GM21825 (cell line): ENCODE data around the gene FAM228B.
A peak's percentile ranks its signal among the peaks of the same experiment; 100 is the strongest.
"Not testable (repeated sequence)": the region's sequence is repeated elsewhere in the genome, so short reads cannot be mapped to it uniquely, and the experiment has no call there.

Source experiments
- ATAC-seq: cut with Tn5 transposase; IDR thresholded peaks from one replicate; pipeline ENCODE4 v1.9.1; 2021; ENCODE audit warnings: mild to moderate bottlenecking, moderate library complexity; ENCODE audit not compliant: unreplicated experiment

The FAM228B gene

DNA sequence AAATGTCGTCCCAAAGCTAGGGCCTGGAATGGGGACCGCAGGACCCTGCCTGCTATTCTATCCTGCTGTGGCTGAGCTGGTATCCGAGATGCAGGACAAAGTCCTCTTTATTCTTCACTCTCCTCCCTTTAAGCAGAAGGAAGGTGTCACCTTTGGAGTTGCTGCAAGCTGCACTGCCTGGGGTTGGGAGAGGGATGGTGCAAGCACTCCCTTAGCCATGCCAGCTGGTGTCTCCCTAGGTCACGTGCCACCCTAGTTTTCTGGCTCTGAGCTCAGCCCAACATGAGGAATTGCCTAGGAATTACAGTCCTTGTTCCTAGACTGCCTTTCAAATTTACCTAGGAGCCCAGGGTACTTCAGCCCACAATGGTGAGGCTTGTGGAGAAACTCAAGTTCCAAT, 30.2 kb downstream of the FAM228B start:
- no peak for ATAC-seq

- no peak for ATAC-seq
Measured at GRCh38 chr2:24158131-24158530, 34.9 kb downstream of the FAM228B start.

DNA sequence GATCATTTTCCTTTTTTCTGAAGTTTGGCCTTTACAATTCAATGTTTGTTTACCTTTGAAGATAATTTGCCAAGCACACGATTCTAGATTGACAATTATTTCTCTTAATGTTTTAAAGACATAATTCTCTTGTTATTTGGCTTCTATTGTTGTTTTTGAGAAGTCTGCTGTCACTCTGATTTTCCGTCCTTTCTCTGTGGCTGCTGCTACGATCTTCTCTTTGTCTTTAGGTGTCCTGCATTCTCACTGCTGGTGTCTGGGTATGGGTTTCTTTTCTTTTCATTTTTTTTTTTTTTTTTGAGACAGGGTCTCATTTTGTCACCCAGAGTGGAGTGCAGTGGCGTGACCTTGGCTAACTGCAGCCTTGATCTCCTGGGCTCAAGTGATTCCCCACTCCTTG, 36.4 kb downstream of the FAM228B start:
- no peak for ATAC-seq

- ATAC-seq, result no peak
Measured at GRCh38 chr2:24160761-24161160, 37.5 kb downstream of the FAM228B start.

DNA sequence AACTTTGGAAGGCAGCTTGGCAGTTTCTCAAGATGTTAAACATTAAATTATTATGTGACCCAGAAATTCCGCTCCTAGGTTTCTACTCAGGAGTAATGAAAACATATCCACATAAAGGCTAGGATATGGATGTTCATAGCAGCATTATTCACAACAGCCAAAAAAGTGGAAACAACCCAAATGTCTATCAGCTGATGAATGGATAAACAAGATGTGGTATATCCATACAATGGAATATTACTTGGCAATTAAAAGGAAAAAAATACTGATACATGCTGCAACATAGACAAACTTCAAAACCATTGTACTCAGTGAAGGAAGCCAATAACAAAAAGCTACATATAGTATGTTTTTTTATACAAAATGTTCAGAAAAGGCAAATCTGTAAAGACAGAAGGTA, 39.2 kb downstream of the FAM228B start:
- no peak for ATAC-seq

DNA sequence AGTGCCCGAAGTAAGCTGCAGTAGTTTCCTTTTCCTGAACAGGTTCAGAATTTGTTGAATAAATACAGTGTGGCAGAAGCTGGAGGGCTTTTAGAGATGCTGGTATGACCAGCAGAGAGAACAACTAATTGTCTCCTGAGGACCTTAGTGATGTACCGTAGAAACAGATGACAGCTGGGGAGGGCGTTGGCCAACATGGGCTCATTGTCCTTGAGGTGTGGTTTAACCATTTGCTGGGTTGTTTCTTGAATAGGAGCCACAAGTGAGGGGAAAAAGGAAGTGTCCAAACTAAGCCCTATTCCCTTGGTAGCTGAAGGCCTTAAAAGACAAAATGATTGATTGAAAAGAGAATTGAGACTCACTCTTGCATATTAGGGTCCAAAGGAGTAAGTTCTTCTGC, 39.9 kb downstream of the FAM228B start:
- ATAC-seq, result no peak

DNA sequence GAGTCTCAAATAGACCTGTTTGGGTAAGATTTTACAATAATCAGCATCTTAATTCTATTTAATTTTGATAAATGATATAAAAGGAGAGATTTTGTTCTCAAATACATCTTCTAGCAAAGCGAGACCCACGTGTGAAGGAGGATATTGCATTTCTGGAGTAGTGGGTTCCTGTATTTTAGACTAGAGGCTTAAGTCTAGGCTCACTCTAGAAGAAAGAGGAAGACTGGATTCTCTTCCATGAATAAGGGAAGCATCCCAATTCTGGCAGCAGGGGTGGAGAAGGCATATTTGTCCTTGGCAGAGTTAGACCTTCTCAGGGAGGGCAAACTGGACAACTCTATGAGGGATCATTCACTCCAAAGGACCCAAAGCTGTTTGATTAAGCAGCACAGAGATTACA, 40.3 kb downstream of the FAM228B start:
- ATAC-seq, result no peak

DNA sequence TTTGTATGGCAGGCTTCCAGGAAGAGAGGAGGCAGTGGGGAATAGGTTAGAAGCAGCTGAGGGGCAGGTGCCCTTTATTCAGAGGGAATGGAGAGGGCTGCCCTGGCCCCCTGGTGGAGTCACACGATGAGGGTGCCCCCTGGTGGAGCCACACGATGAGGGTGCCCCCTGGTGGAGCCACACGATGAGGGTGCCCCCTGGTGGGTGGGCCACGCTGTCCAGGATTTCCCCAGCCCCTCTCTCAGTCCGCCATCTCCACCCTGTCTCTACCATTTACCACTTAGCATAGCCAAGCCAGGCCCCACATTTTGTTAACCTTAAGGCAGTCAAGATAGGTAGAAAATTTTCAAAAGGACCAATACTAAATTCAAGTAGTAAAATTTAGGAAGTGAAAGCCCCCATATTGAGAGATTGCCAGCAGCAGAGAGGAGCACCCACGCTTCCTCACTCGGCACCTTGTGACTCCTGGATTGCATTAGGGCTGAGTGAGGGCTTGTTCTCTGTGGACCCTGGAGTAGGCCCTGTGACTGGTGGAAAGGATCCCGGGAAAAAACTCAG, 41.2 kb downstream of the FAM228B start:
- peak; percentile 68 for ATAC-seq

- ATAC-seq, result no peak
Measured at GRCh38 chr2:24169023-24169422, 45.8 kb downstream of the FAM228B start.

- ATAC-seq, result no peak
Measured at GRCh38 chr2:24174851-24175277, 51.6 kb downstream of the FAM228B start, which contains the start of gene FAM228A. FAM228A (plus strand) TSS chr2:24175053; CDS start chr2:24175481, 428 bp downstream.

GRCh38 chr2:24175631-24176187, 52.4 kb downstream of the FAM228B start:
- no peak for ATAC-seq

GRCh38 chr2:24176326-24176725, 53.1 kb downstream of the FAM228B start:
- no peak for ATAC-seq

- no peak for ATAC-seq
Measured at GRCh38 chr2:24179683-24180082, 56.4 kb downstream of the FAM228B start.

- ATAC-seq, result no peak
Measured at GRCh38 chr2:24181849-24182248, 58.6 kb downstream of the FAM228B start.

DNA sequence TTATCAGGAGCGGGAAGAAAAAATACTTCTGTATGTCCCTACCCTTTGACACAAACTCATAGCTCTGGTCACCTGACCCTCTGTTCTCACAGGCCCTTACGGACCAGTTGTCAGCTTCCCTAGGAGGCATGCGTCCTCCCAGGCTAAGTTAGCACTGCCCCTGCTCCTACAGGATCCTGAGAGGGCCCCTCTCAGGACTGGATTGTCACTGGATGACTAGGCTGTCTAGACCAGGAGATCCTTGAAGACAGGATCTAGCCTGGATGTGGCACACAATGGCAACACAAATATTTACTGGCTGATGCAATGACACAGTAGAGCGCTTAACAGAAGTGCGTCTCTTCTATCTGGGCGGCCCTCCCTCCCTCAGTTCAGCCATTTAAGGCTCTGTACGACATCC, 59.2 kb downstream of the FAM228B start:
- no peak for ATAC-seq

DNA sequence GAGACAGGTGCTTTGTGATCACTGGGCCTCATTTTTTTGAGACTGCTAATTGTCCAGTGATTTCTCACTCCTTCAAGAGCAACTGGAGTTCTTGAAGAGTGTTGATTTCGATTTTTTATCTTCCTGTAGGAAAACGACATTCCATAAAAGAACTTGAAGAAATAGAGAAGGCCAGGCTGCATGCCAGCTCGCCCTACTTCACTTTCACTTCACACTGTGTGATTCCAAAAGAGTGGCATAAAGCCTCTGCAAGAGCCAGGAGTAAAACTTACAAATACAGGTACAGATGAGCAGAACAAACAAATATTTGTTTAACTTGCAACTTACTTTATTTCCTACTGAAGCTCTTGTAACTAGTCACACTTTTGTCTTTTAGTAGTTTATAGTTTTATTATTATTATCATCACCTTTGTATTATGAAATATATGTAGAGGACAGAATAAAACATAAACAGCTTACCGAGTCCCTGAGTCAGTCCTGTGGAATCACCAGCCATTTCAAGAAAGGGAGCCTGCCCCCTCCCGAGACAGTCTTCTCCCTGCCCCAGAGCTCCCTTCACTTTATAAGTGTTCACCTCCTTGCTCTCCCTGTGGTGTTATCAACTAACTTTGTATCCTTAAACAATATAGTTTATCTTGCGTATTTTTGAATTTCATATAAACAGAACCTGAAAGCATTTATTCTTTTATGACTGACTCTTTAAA, 60.2 kb downstream of the FAM228B start:
- no peak for ATAC-seq

- no peak for ATAC-seq
Measured at GRCh38 chr2:24189551-24189950, 66.3 kb downstream of the FAM228B start.

DNA sequence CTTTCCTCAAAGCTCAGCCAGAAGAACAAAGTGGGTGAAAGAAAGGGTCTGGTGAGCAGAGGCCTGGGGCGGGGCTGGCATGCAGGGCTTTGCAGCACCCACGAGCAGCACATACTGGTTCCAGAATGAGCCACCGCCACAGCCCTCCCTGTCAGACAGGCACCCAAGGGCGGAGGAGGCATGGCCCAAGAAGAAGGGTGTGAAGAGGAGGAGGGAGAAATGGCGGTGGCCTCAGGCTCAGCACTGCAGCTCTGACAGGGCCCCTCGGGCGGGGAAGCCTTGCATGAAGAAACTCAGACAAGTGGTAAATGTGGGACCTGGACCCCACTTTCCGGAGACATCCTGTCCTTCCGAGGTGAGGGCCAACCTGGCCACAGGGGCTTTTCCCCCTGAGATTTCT, 67.2 kb downstream of the FAM228B start:
- no peak for ATAC-seq

- ATAC-seq, result no peak
Measured at GRCh38 chr2:24191156-24191555, 67.9 kb downstream of the FAM228B start.

GRCh38 chr2:24191848-24192247, 68.6 kb downstream of the FAM228B start:
- no peak for ATAC-seq

GRCh38 chr2:24197213-24197612, 73.9 kb downstream of the FAM228B start:
- not testable (repeated sequence) for ATAC-seq

- no peak for ATAC-seq
Measured at GRCh38 chr2:24199968-24200590, 76.8 kb downstream of the FAM228B start.
